RWPE1 (cell line): Measurements from ENCODE around the gene LCNL1.
A peak's percentile ranks its signal among the peaks of the same experiment; 100 is the strongest.

ENCODE experiments used
- CTCF ChIA-PET: fragments of 350-600 bp; sonication (Branson Sonifier 250); formaldehyde crosslinking; extraction: SDS; loops from one replicate; lab custom pipeline; 2021; lab: Yijun Ruan, JAX
- POLR2A ChIA-PET: fragments of 400-600 bp; formaldehyde crosslinking; extraction: SDS; loops from one replicate; lab custom pipeline; 2020; ENCODE audit warnings: antibody characterized with exemption; ENCODE audit not compliant: low non-redundant PET; lab: Yijun Ruan, JAX
- DNase-seq: peaks from one replicate; pipeline ENCODE4 v3.0.0; 2012; ENCODE audit warnings: low spot score
- H3K27ac ChIP-seq: fragments of 450-650 bp; 2 replicates; pipeline ENCODE4 v1.5.1; 2017
- TF ChIP-seq, protein P1 (sequence below): fragments of 450-650 bp; conservative IDR thresholded peaks from 2 replicates; pipeline ENCODE4 v1.5.1; 2017; ENCODE audit warnings: low read depth, mild to moderate bottlenecking

The LCNL1 gene

DNA sequence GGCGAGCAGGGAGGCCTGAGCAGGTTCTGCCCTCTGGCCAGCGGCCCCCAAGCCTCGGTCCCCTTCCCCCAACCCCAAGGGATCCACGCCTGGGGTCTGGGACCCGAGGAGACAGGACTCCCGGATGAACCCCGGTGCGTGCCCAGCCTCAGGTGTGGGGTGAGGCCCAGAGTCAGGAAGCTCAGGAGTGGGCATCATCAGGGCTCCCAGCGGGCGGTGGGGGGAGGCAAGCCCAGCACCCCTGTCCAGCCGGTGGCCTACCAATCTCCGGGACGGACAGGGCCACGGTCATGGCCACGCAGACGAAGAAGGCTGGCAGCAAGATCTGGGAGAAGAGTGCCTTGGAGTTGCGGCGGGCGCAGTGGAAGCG lies 30.8 kb downstream of the LCNL1 start:
- CTCF ChIA-PET: interaction anchor here (1.2 kb wide), 1 partner anchor 15 kb away, joined by 4 read pairs; no protein-coding TSS in a partner anchor
- POLR2A ChIA-PET: no interaction called here

DNA sequence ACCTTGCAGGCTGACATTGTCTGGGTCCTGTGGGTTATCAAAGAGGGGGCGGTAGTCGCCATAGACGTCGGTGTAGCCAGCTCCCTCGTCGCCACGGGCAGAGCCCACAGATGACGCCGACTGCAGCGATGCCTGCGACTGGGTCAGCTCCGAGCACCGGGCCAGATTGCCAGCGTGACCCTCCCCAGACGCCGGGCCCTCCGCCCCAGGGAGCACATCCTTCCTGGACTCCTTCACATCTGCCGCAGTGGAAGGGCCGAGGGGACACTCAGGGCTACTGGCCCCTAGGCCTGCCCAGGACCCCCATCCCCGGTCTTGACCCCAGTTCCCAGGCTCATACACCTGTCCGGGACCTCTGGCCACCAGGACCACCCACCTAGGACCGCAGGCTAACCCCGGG lies 31.4 kb downstream of the LCNL1 start:
- TF ChIP-seq, protein P1, sequence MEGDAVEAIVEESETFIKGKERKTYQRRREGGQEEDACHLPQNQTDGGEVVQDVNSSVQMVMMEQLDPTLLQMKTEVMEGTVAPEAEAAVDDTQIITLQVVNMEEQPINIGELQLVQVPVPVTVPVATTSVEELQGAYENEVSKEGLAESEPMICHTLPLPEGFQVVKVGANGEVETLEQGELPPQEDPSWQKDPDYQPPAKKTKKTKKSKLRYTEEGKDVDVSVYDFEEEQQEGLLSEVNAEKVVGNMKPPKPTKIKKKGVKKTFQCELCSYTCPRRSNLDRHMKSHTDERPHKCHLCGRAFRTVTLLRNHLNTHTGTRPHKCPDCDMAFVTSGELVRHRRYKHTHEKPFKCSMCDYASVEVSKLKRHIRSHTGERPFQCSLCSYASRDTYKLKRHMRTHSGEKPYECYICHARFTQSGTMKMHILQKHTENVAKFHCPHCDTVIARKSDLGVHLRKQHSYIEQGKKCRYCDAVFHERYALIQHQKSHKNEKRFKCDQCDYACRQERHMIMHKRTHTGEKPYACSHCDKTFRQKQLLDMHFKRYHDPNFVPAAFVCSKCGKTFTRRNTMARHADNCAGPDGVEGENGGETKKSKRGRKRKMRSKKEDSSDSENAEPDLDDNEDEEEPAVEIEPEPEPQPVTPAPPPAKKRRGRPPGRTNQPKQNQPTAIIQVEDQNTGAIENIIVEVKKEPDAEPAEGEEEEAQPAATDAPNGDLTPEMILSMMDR: no peak
- ChIA-PET CTCF (interaction anchor here (1.3 to 3.4 kb wide), 2 partner anchors 10 to 15 kb away, joined by 5 to 22 read pairs; no protein-coding TSS in a partner anchor), POLR2A (no interaction called here)
- H3K27ac ChIP-seq: no peak overlapping the region
- DNase-seq: no peak

More for the DNA sequence above, 30.8 kb downstream of the LCNL1 start:
- H3K27ac ChIP-seq: no peak overlapping the region
- no peak for DNase-seq
- TF ChIP-seq, protein P1: no peak

DNA sequence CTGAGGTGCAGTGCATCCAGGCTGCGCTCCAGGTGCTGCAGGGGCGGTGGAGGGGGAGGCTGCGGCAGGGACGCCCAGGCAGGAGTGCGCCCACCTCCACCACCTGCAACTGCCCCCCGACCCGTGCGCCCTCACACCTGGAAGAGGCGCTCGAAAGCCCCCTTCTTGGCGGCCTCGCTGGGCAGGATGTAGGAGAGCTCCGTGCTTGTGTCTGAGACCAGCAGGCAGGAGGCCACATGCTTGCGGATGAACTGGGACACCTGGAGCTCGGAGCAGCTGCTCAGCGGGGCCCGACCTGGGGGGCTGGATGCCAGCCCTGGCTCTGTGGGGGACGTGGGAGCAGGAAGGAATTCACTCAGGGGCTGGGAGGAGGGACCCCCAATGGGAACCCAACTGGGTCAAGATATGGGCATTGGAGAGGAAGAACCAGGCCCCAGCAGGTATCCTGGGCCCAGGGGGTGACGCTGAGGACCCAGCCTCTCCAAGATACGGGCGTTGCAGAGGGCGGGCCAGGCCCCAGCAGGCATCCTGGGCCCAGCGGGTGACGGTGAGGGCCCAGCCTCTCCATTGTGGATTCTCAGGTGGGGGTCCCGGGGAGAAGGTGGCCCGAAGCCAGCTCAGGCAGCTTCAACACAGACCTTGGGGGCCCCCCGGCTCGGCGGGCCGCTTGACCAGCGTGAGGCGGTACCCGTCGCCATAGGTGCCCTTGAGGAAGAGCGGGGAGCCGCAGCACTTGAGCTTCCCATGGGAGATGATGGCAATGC lies 32.2 kb downstream of the LCNL1 start:
- TF ChIP-seq, protein P1: no peak
- ChIA-PET POLR2A (no interaction called here), CTCF (interaction anchor here (0.5 to 3.4 kb wide), 4 partner anchors 11 to 195 kb away, joined by 5 to 22 read pairs (median 6); no protein-coding TSS in a partner anchor)
- no peak for DNase-seq
- H3K27ac ChIP-seq: no peak overlapping the region

DNA sequence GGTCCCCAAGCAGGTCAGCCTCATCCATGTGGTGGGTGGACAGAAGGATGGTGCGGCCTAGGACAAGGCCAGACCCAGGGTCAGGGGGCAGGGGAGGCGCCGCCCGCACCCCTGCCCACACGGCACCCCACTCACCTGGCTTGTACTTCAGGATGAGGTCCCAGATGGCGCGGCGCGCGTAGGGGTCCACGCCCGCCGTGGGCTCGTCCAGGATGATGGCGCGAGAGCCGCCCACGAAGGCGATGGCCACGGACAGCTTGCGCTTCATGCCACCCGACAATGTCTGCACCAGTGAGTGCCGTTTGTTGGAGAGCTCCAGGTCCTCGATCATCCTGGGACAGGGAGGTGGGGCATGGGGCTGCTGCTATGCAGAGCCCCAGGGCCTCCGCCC lies 32.7 kb downstream of the LCNL1 start:
- no peak overlapping the region for H3K27ac ChIP-seq
- POLR2A ChIA-PET: no interaction called here
- TF ChIP-seq, protein P1: no peak
- CTCF ChIA-PET: interaction anchor here (0.6 to 3.4 kb wide), 3 partner anchors 11 to 40 kb away, joined by 3 to 22 read pairs (median 5); no protein-coding TSS in a partner anchor
- DNase-seq: no peak

DNA sequence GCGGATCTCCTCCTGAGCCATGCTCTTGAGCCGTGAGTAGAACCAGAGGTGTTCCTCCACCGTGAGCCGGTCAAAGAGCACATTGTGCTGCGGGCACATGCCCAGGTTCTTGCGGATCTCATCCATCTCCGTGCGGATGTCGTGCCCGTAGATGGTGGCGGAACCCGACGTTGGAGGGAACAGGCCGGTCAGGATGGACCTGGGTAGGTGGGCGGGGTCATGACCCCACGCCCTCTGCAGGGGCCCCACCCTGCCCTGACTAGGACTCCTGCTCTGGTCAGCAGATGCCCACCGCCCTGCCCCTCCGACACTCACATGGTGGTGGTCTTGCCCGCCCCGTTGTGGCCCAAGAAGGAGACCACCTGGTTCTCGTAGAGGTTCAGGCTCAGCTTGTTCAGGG lies 33.2 kb downstream of the LCNL1 start:
- TF ChIP-seq, protein P1: no peak
- POLR2A ChIA-PET: no interaction called here
- no peak overlapping the region for H3K27ac ChIP-seq
- DNase-seq: no peak
- CTCF ChIA-PET: interaction anchor here (0.6 to 3.4 kb wide), 3 partner anchors 13 to 40 kb away, joined by 3 to 22 read pairs (median 3); no protein-coding TSS in a partner anchor

DNA sequence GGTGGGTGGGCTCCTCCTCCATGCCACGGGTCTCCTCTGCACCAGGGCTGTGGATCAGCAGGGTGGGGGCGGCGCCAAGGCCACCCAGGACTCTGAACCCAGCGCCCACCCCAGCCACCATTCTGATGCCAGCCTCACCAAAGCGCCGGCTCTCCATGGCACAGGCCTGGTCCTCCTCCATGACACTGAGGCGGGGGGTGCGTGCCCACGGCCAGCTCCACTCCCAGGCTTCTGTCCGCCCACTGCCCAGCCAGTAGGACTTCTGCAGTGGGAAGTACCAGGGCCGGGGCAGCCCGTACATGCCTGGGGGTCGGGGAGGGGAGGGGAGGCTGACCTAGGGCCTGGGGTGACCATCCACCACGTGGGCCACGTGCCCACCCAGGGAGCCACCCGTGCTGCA lies 33.6 kb downstream of the LCNL1 start:
- ChIA-PET CTCF (interaction anchor here (0.6 to 3.4 kb wide), 3 partner anchors 13 to 41 kb away, joined by 3 to 22 read pairs (median 3); no protein-coding TSS in a partner anchor), POLR2A (no interaction called here)
- TF ChIP-seq, protein P1: no peak
- DNase-seq: no peak
- H3K27ac ChIP-seq: peak overlapping the region; percentile 2; the same call in 1 of the 2 replicates
